Ishikawa (cell line): ENCODE data around the gene SERPINA1.

Source experiments
- USF1 ChIP-seq: IDR thresholded peaks from 2 replicates; pipeline ENCODE4 v1.6.1; 2012
- TF ChIP-seq, protein P1 (sequence below): IDR thresholded peaks from 2 replicates; pipeline ENCODE4 v1.6.1; 2012

DNA sequence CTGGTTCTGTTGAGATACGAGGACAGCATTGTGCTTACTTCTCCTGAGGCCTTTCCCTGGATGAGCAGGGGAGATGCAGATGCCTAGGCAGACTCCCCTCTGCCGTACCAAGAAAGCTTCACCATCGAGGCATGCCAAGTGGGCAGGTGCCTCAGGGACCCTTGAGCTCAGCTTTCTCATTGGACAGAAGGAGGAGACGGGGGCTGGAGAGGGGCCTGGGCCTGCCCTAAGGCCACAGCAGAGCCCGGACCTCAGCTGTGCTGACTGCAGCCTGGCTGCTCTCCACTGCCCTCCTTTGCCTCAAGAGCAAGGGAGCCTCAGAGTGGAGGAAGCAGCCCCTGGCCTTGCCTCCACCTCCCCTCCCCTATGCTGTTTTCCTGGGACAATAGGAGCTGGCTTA is 23.4 kb downstream of the SERPINA1 start:
- TF ChIP-seq, protein P1, sequence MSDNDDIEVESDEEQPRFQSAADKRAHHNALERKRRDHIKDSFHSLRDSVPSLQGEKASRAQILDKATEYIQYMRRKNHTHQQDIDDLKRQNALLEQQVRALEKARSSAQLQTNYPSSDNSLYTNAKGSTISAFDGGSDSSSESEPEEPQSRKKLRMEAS = no peak
- TF ChIP-seq USF1 = no peak
